Keratinocyte (primary cell): Measurements from ENCODE around the gene PRKAG2. TPM values are rescaled to one million over a fixed set of nuclear protein-coding genes. Genes with fewer than 3 reads are reported as not detected.

Experiments
- DNase-seq: peaks from one replicate; pipeline ENCODE4 v3.0.0-alpha.2; 2011; ENCODE audit warnings: low read depth, missing footprints, low spot score
- FAIRE-seq: peaks from 2 replicates; lab custom pipeline; 2011; peaks lifted over from hg19 to GRCh38; lab: Jason Lieb, UNC
- H2AFZ ChIP-seq: 2 replicates; pipeline ENCODE4 v1.6.0; 2012; ENCODE audit warnings: low read length, control low read depth, inconsistent platforms; ENCODE audit not compliant: control insufficient read depth
- H3K27ac ChIP-seq: 2 replicates; pipeline ENCODE4 v1.5.1; 2011; ENCODE audit warnings: low read length; ENCODE audit not compliant: control insufficient read depth, insufficient read depth
- H3K27me3 ChIP-seq: 3 replicates; pipeline ENCODE4 v1.6.0; 2011; ENCODE audit warnings: low read length; ENCODE audit not compliant: control insufficient read depth, insufficient read depth; ENCODE audit errors: extremely low read depth
- H3K36me3 ChIP-seq, 2 experiments: 2 replicates in 1 of 2; 3 replicates in 1 of 2; pipeline ENCODE4 v1.5.1; 2011; ENCODE audit warnings: low read length in 2 of 2, mild to moderate bottlenecking in 1 of 2; ENCODE audit not compliant: control insufficient read depth in 2 of 2, insufficient read depth in 2 of 2; ENCODE audit errors: extremely low read depth in 1 of 2
- H3K4me1 ChIP-seq: 3 replicates; pipeline ENCODE4 v1.5.1; 2011; ENCODE audit warnings: low read length; ENCODE audit not compliant: control insufficient read depth, insufficient read depth; ENCODE audit errors: extremely low read depth
- H3K4me2 ChIP-seq: 3 replicates; pipeline ENCODE4 v1.6.0; 2011; ENCODE audit warnings: low read depth, low read length; ENCODE audit not compliant: control insufficient read depth, insufficient read depth; ENCODE audit errors: extremely low read depth
- H3K4me3 ChIP-seq, 3 experiments: fragments of 200-600 bp in 1 of 3; sonication (generic) in 1 of 3; 2 replicates in 2 of 3; 3 replicates in 1 of 3; pipeline ENCODE4 v1.5.1; 2011 to 2016; ENCODE audit warnings: low read length in 3 of 3, mild to moderate bottlenecking in 3 of 3, control low read depth in 2 of 3, inconsistent platforms in 1 of 3, low read depth in 1 of 3, mixed read lengths in 1 of 3, mixed run types in 1 of 3, moderate library complexity in 1 of 3; ENCODE audit not compliant: control insufficient read depth in 2 of 3, insufficient read depth in 2 of 3; ENCODE audit errors: extremely low read depth in 1 of 3
- H3K79me2 ChIP-seq: 2 replicates; pipeline ENCODE4 v1.6.0; 2012; ENCODE audit warnings: low read length; ENCODE audit not compliant: control insufficient read depth, insufficient read depth
- H3K9ac ChIP-seq: 3 replicates; pipeline ENCODE4 v1.6.0; 2011; ENCODE audit warnings: low read length; ENCODE audit not compliant: control insufficient read depth, insufficient read depth; ENCODE audit errors: extremely low read depth
- H3K9me1 ChIP-seq: 3 replicates; pipeline ENCODE4 v1.6.0; 2011; ENCODE audit warnings: low read length; ENCODE audit not compliant: control insufficient read depth, insufficient read depth; ENCODE audit errors: extremely low read depth
- H3K9me3 ChIP-seq: 2 replicates; pipeline ENCODE4 v1.5.1; 2012; ENCODE audit warnings: low read depth, low read length; ENCODE audit not compliant: control insufficient read depth
- H4K20me1 ChIP-seq: 3 replicates; pipeline ENCODE4 v1.6.0; 2011; ENCODE audit warnings: low read length; ENCODE audit not compliant: control insufficient read depth, insufficient read depth; ENCODE audit errors: extremely low read depth
- EZH2 ChIP-seq: IDR thresholded peaks from one replicate; pipeline ENCODE4 v1.6.1; 2012; ENCODE audit warnings: inconsistent platforms, mild to moderate bottlenecking, low read length, moderate library complexity
- dilution Hi-C: fragments of 300-500 bp; cut with MboI; formaldehyde crosslinking; loops from one replicate; pipeline ENCODE4 v1.7.0; 2020; ENCODE audit warnings: low sequenced_read_pairs; ENCODE audit not compliant: extremely low pct_ligation_motif_present
- polyA plus RNA-seq, 5 experiments: library from polyadenylated mRNA; depleted of rRNA in 3 of 5; stranded (reverse) in 3 of 5; stranded (forward) in 1 of 5; unstranded in 1 of 5; fragments of >200 nt; gene quantifications; 1 replicate in 1 of 5; 2 replicates in 3 of 5; 3 replicates in 1 of 5; pipeline versions ENCODE4 v1.2.1 to v1.2.3, GENCODE V29; 2011 to 2012; ENCODE audit warnings: missing spikeins in 2 of 5, low read depth in 1 of 5, low replicate concordance in 1 of 5
- TF ChIP-seq, protein P1 (sequence below), 3 experiments: IDR thresholded peaks in 1 of 3; conservative IDR thresholded peaks in 1 of 3; optimal IDR thresholded peaks in 1 of 3; 2 replicates in 2 of 3; 3 replicates in 1 of 3; pipeline versions ENCODE3 to v1.5.1; 2011; ENCODE audit warnings: low read length in 3 of 3, mild to moderate bottlenecking in 3 of 3, moderate library complexity in 2 of 3, control low read depth in 1 of 3, inconsistent platforms in 1 of 3; ENCODE audit not compliant: insufficient read depth in 2 of 3; ENCODE audit errors: extremely low read depth in 1 of 3

The PRKAG2 gene
- polyA plus RNA-seq, 1 donor (not counting 4 experiments of a cell fraction or from before 2014, with no cell fraction given) = 39.5 TPM

DNA sequence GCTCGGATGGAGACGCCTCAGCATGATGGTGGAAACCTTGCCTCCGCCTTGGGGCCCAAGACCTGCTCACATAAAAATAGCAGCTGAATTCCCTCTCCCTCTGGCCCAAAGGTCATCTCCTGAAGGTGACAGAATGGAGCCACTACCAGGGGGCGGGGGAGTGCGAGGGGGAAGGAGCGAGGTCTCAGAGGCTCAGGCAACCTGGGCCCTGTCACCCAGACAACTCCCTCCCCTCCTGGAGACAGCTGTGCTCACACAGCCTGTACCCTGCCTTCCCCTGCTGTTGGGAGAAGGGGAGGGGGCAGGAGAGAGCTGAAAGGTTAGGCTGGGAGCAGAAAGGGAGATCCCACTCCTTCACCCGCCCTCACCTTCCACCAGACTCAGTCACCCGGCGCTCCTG is 184.2 kb downstream of the PRKAG2 start:
- Histone ChIP-seq H3K79me2 (no peaks in the 10 kb centered on the region), H4K20me1 (no peaks in the 10 kb centered on the region), H3K4me2 (no peak overlapping the region), H3K9me1 (no peaks in the 10 kb centered on the region), H3K4me3 (no peak overlapping the region), H3K36me3 (no peaks in the 10 kb centered on the region), H3K27ac (no peak overlapping the region), H2AFZ (no peak overlapping the region), H3K9me3 (no peaks in the 10 kb centered on the region), H3K27me3 (no peaks in the 10 kb centered on the region), H3K4me1 (peaks cover 53% of the 10 kb centered on the region), H3K9ac (no peak overlapping the region)
- FAIRE-seq (no peak), DNase-seq (no peak)
- TF ChIP-seq, protein P1, sequence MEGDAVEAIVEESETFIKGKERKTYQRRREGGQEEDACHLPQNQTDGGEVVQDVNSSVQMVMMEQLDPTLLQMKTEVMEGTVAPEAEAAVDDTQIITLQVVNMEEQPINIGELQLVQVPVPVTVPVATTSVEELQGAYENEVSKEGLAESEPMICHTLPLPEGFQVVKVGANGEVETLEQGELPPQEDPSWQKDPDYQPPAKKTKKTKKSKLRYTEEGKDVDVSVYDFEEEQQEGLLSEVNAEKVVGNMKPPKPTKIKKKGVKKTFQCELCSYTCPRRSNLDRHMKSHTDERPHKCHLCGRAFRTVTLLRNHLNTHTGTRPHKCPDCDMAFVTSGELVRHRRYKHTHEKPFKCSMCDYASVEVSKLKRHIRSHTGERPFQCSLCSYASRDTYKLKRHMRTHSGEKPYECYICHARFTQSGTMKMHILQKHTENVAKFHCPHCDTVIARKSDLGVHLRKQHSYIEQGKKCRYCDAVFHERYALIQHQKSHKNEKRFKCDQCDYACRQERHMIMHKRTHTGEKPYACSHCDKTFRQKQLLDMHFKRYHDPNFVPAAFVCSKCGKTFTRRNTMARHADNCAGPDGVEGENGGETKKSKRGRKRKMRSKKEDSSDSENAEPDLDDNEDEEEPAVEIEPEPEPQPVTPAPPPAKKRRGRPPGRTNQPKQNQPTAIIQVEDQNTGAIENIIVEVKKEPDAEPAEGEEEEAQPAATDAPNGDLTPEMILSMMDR (optimal IDR thresholded peaks at IDR 0.05 in 1 of 3, IDR thresholded peaks at IDR 0.05 in 1 of 3, conservative IDR thresholded peaks at IDR 0.05 in 1 of 3; ENCODE audit: extremely low read depth in 1 of 3, insufficient read depth in 2 of 3, low read length in 3 of 3) = no peak
- TF ChIP-seq EZH2 = no peak
- dilution Hi-C loops = no loop called here

DNA sequence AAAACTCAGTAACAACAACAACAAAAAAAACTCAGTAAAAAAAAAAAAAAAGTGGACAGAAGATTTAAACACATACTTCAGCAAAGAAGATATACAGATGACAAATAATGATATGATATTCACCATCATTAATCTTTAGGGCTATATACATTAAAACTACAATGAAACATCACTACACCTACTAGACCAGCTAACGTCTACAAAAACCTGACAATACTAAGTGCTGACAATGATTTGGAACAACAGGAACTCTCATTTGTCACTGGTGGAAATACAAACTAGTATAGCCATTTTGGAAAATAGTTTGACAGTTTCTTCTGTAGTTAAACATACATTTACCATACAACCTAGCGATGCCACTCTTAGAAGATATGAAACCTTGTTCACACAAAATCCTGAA is 185.5 kb downstream of the PRKAG2 start:
- no peak for TF ChIP-seq EZH2
- TF ChIP-seq, protein P1 (optimal IDR thresholded peaks at IDR 0.05 in 1 of 3, IDR thresholded peaks at IDR 0.05 in 1 of 3, conservative IDR thresholded peaks at IDR 0.05 in 1 of 3; ENCODE audit: extremely low read depth in 1 of 3, insufficient read depth in 2 of 3, low read length in 3 of 3) = no peak
- Histone ChIP-seq H3K9me1 (no peaks in the 10 kb centered on the region), H3K79me2 (no peaks in the 10 kb centered on the region), H3K27me3 (no peaks in the 10 kb centered on the region), H3K4me1 (peaks cover 55% of the 10 kb centered on the region), H3K9me3 (no peaks in the 10 kb centered on the region), H3K4me3 (no peak overlapping the region), H4K20me1 (no peaks in the 10 kb centered on the region), H3K36me3 (no peaks in the 10 kb centered on the region), H3K4me2 (no peak overlapping the region), H3K9ac (no peak overlapping the region), H3K27ac (no peak overlapping the region), H2AFZ (no peak overlapping the region)
- DNase-seq (no peak), FAIRE-seq (no peak)
- dilution Hi-C loops = no loop called here
